HL-60 (cell line): ENCODE data around the gene ELN.

ENCODE experiments used
- CTCF ChIP-seq: IDR thresholded peaks from one replicate; pipeline ENCODE4 v1.5.1; 2011; ENCODE audit warnings: low read length, control low read depth, inconsistent platforms; ENCODE audit not compliant: insufficient read depth
- POLR2AphosphoS5 ChIP-seq: IDR thresholded peaks from 2 replicates; pipeline ENCODE4 v1.6.1; 2012; ENCODE audit warnings: low read depth

- TF ChIP-seq CTCF (no peak), POLR2AphosphoS5 (no peak)
Observed at GRCh38 chr7:74020390-74020789, 7.6 kb upstream of the ELN start.
